Neuronal stem cell (in vitro differentiated cells): ENCODE results near the gene SEC63.
"Not testable (repeated sequence)": the region's sequence is repeated elsewhere in the genome, so short reads cannot be mapped to it uniquely, and the experiment has no call there.

Experiments
- DNase-seq: peaks from one replicate; pipeline ENCODE4 v3.0.0-alpha.2; 2013; ENCODE audit warnings: low spot score
- H2AFZ ChIP-seq: one replicate; pipeline ENCODE4 v1.6.1; 2013; ENCODE audit warnings: mild to moderate bottlenecking, low read length, inconsistent platforms
- H2AK5ac ChIP-seq: 2 replicates; pipeline ENCODE4 v1.6.1; 2013; ENCODE audit warnings: low read depth, mild to moderate bottlenecking, inconsistent platforms, low read length, moderate library complexity, mixed read lengths
- H2BK120ac ChIP-seq: 2 replicates; pipeline ENCODE4 v1.6.1; 2013; ENCODE audit warnings: low read depth, mild to moderate bottlenecking, inconsistent platforms, low read length, moderate library complexity, mixed read lengths
- H2BK12ac ChIP-seq: one replicate; pipeline ENCODE4 v1.6.1; 2013; ENCODE audit warnings: low read length, inconsistent platforms
- H2BK15ac ChIP-seq: 2 replicates; pipeline ENCODE4 v1.6.1; 2013; ENCODE audit warnings: mild to moderate bottlenecking, low read length, inconsistent platforms, mixed read lengths
- H2BK5ac ChIP-seq: one replicate; pipeline ENCODE4 v1.6.1; 2013; ENCODE audit warnings: inconsistent platforms, mild to moderate bottlenecking, low read length, moderate library complexity
- H3K14ac ChIP-seq: one replicate; pipeline ENCODE4 v1.6.1; 2013; ENCODE audit warnings: low read length, inconsistent platforms
- H3K18ac ChIP-seq: 2 replicates; pipeline ENCODE4 v1.6.1; 2013; ENCODE audit warnings: low read length, inconsistent platforms
- H3K23ac ChIP-seq: 2 replicates; pipeline ENCODE4 v1.6.1; 2013; ENCODE audit warnings: low read depth, mild to moderate bottlenecking, mixed read lengths, low read length, inconsistent platforms; ENCODE audit not compliant: poor library complexity
- H3K27ac ChIP-seq: replicated peaks from 3 replicates; pipeline ENCODE4 v1.5.1; 2013; ENCODE audit warnings: low read length, inconsistent platforms
- H3K27me3 ChIP-seq, 3 experiments: 2 replicates each; pipeline ENCODE4 v1.6.1; 2013; ENCODE audit warnings: low read length in 3 of 3, mild to moderate bottlenecking in 2 of 3, inconsistent platforms in 1 of 3, low read depth in 1 of 3, mixed read lengths in 1 of 3, moderate library complexity in 1 of 3; ENCODE audit not compliant: control insufficient read depth in 3 of 3, insufficient read depth in 3 of 3
- H3K36me3 ChIP-seq, 2 donors: replicated peaks in 1 of 2; 2 replicates each; pipeline ENCODE4 v1.6.1; 2013; ENCODE audit warnings: low read length in 2 of 2; ENCODE audit not compliant: control insufficient read depth in 2 of 2, insufficient read depth in 2 of 2
- H3K4ac ChIP-seq: 2 replicates; pipeline ENCODE4 v1.6.1; 2013; ENCODE audit warnings: inconsistent platforms, mild to moderate bottlenecking, low read length, moderate library complexity
- H3K4me1 ChIP-seq, 2 donors: 1 replicate in 1 of 2; 2 replicates in 1 of 2; pipeline ENCODE4 v1.6.1; 2013; ENCODE audit warnings: low read length in 2 of 2, low read depth in 1 of 2; ENCODE audit not compliant: control insufficient read depth in 2 of 2, insufficient read depth in 1 of 2
- H3K4me2 ChIP-seq: one replicate; pipeline ENCODE4 v1.6.1; 2013; ENCODE audit warnings: mild to moderate bottlenecking, low read length, inconsistent platforms; ENCODE audit not compliant: insufficient read depth, poor library complexity, severe bottlenecking
- H3K4me3 ChIP-seq, 2 donors: 2 replicates each; pipeline ENCODE4 v1.5.1; 2013; ENCODE audit warnings: low read length in 2 of 2, mild to moderate bottlenecking in 2 of 2, inconsistent platforms in 1 of 2, moderate library complexity in 1 of 2
- H3K79me1 ChIP-seq: one replicate; pipeline ENCODE4 v1.6.1; 2013; ENCODE audit warnings: low read depth, mild to moderate bottlenecking, inconsistent platforms, low read length, moderate library complexity
- H3K9ac ChIP-seq: one replicate; pipeline ENCODE4 v1.6.1; 2013; ENCODE audit warnings: mild to moderate bottlenecking, low read depth, low read length, inconsistent platforms; ENCODE audit not compliant: poor library complexity
- H3K9me3 ChIP-seq, 2 donors: replicated peaks in 1 of 2; 2 replicates each; pipeline versions ENCODE3 to v1.6.1; 2013; ENCODE audit warnings: low read length in 2 of 2, mild to moderate bottlenecking in 2 of 2, inconsistent platforms in 1 of 2, low read depth in 1 of 2, mixed read lengths in 1 of 2, moderate library complexity in 1 of 2; ENCODE audit not compliant: control insufficient read depth in 2 of 2, insufficient read depth in 1 of 2
- H4K8ac ChIP-seq: one replicate; pipeline ENCODE4 v1.6.1; 2013; ENCODE audit warnings: low read depth, mild to moderate bottlenecking, inconsistent platforms, low read length, moderate library complexity
- H4K91ac ChIP-seq: one replicate; pipeline ENCODE4 v1.6.1; 2013; ENCODE audit warnings: low read length, low read depth, mild to moderate bottlenecking, inconsistent platforms; ENCODE audit not compliant: poor library complexity
- WGBS, 2 donors: extraction: QIAGEN DNeasy Blood & Tissue Kit; methylation state at CpG; one replicate each; pipeline ENCODE4 v1.1.7; 2013; ENCODE audit warnings: missing lambda C conversion rate in 2 of 2, mixed read lengths in 1 of 2; ENCODE audit not compliant: insufficient read length in 2 of 2, insufficient replicate concordance in 1 of 2; ENCODE audit errors: extremely low coverage in 2 of 2; 5-methylcytosine and 5-hydroxymethylcytosine counted together

The SEC63 gene

DNA sequence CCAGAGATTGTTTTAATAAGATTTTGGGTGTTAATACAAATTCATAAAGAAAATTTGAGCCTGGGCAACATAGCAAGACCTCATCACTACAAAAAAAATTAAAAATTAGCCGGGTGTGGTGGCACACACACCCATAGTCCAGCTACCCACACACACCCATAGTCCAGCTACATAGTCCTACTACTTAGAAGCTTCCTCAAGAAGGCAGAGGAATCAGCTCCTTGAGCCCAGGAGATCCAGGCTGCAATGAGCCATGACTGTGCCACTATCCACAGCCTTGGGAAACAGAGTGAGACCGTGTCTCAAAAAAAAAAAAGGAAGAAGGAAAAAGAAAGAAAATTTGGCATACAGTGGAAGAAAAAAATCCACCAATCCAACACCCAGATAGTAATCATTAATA is 16.8 kb downstream of the SEC63 start:
- H3K9me3 ChIP-seq = peaks cover 4 to 14% of the 10 kb centered on the region in 2 donors
- no peak overlapping the region for H3K4me3 ChIP-seq
- H3K36me3 ChIP-seq = peaks cover 3 to 51% of the 10 kb centered on the region in 2 donors
- H3K27me3 ChIP-seq = no peaks in the 10 kb centered on the region
- H3K4ac ChIP-seq = no peak overlapping the region
- H3K27ac ChIP-seq = no peak overlapping the region
- H2BK120ac ChIP-seq = no peak overlapping the region
- H3K14ac ChIP-seq = no peak overlapping the region
- H4K91ac ChIP-seq = no peak overlapping the region
- no peak overlapping the region for H3K4me2 ChIP-seq
- H2BK5ac ChIP-seq = no peak overlapping the region
- no peak overlapping the region for H2AFZ ChIP-seq
- no peak overlapping the region for H4K8ac ChIP-seq
- H3K18ac ChIP-seq = no peak overlapping the region
- H3K79me1 ChIP-seq = peaks cover 4% of the 10 kb centered on the region
- no peak overlapping the region for H3K23ac ChIP-seq
- whole genome bisulfite sequencing, 2 donors = no CpG with 5 or more reads among the region's 2 CpGs
- H2AK5ac ChIP-seq = no peak overlapping the region
- H2BK12ac ChIP-seq = no peak overlapping the region
- no peaks in the 10 kb centered on the region for H3K4me1 ChIP-seq
- no peak for DNase-seq
- H2BK15ac ChIP-seq = no peak overlapping the region
- H3K9ac ChIP-seq = no peak overlapping the region

DNA sequence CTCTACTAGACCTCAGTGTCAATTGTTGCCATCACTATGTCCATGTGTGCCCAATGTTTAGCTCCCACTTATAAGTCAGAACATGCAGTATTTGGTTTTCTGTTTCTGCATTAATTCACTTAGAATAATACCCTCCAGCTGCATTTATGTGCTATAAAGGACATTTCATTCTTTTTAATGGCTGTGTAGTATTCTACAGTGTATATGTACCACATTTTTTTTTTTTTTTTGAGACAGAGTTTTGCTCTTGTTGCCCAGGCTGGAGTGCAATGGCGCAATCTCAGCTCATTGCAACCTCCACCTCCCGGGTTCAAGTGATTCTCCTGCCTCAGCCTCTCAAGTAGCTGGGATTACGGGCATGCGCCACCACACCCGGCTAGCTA is 21.1 kb downstream of the SEC63 start:
- not testable (repeated sequence) for H3K23ac ChIP-seq, H3K14ac ChIP-seq, H2AK5ac ChIP-seq, H2BK120ac ChIP-seq, H4K91ac ChIP-seq, H2BK15ac ChIP-seq, H2BK5ac ChIP-seq, H3K27ac ChIP-seq, H2BK12ac ChIP-seq, H3K79me1 ChIP-seq, H3K18ac ChIP-seq, H3K9ac ChIP-seq, H3K4me1 ChIP-seq, DNase-seq, H3K4ac ChIP-seq, H4K8ac ChIP-seq, H3K4me2 ChIP-seq, H2AFZ ChIP-seq, H3K4me3 ChIP-seq, H3K27me3 ChIP-seq
- Histone ChIP-seq H3K9me3 (peaks cover 9 to 32% of the 10 kb centered on the region in 2 donors), H3K36me3 (peaks cover 4 to 37% of the 10 kb centered on the region in 2 donors)
- WGBS, 2 donors = no CpG with 5 or more reads among the region's 5 CpGs

DNA sequence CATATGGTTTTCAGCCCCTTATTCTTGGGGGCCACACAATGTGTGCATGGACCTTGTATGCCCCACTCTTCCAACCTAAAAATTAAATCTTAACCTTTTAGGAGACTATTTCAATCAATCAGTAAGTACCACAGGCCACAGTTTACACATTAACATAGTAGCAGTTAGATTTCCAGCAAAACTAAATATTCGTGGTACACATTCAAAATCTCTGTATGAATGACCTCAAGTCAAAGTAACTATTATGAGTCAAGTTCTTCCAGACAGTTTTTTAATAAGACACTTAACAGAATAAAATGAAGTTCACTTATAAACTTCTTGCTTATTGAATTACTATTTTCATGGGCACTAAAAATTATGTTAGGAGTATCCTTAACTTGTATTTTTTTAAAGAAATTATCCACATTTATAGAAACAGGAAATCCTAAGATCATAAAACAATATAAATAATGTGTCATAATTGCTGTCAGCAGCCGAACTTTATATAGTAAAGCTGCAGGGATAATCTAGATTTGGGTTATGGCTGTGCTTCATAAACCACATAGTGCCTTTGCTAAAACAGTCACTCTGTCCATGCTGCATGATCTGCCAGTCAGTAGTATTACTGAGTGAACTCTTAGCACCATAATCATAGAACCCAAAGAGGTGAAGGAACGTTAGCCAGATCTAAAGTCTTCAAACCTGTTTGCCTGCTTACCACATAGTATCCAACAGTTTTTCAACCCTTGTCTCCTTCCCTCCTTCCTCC is 21.7 kb downstream of the SEC63 start:
- no peak overlapping the region for H2AK5ac ChIP-seq
- no CpG with 5 or more reads among the region's 3 CpGs for WGBS, 2 donors

DNA sequence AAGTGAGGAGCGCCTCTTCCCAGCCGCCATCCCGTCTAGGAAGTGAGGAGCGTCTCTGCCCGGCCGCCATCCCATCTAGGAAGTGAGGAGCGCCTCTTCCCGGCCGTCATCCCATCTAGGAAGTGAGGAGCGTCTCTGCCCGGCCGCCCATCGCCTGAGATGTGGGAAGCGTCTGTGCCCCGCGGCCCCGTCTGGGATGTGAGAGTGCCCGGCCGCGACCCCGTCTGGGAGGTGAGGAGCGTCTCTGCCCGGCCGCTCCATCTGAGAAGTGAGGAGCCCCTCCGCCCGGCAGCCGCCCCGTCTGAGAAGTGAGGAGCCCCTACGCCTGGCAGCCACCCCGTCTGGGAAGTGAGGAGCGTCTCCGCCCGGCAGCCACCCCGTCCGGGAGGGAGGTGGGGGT is 23.8 kb downstream of the SEC63 start:
- peaks cover 13 to 39% of the 10 kb centered on the region in 2 donors for H3K9me3 ChIP-seq

More for the DNA sequence above, 21.7 kb downstream of the SEC63 start:
- H3K27me3 ChIP-seq = no peaks in the 10 kb centered on the region
- H3K18ac ChIP-seq = no peak overlapping the region
- H4K91ac ChIP-seq = no peak overlapping the region
- H3K4ac ChIP-seq = no peak overlapping the region
- H3K9me3 ChIP-seq = peaks cover 12 to 37% of the 10 kb centered on the region in 2 donors
- H2AFZ ChIP-seq = no peak overlapping the region
- no peak overlapping the region for H2BK5ac ChIP-seq
- no peak overlapping the region for H2BK12ac ChIP-seq
- H3K4me2 ChIP-seq = no peak overlapping the region
- H2BK15ac ChIP-seq = no peak overlapping the region
- no peak overlapping the region for H3K14ac ChIP-seq
- no peak overlapping the region for H3K4me3 ChIP-seq
- H3K4me1 ChIP-seq = no peaks in the 10 kb centered on the region
- H3K23ac ChIP-seq = no peak overlapping the region
- H3K27ac ChIP-seq = no peak overlapping the region
- peaks cover 4% of the 10 kb centered on the region for H3K79me1 ChIP-seq
- H3K9ac ChIP-seq = no peak overlapping the region
- no peak for DNase-seq
- no peak overlapping the region for H4K8ac ChIP-seq
- peaks cover 4 to 34% of the 10 kb centered on the region in 2 donors for H3K36me3 ChIP-seq
- no peak overlapping the region for H2BK120ac ChIP-seq

More for the DNA sequence above, 23.8 kb downstream of the SEC63 start:
- H3K4ac ChIP-seq, H3K27ac ChIP-seq, H2AK5ac ChIP-seq, H3K4me2 ChIP-seq, H3K27me3 ChIP-seq, H2AFZ ChIP-seq, H3K4me3 ChIP-seq, H3K9ac ChIP-seq, H3K79me1 ChIP-seq, H4K8ac ChIP-seq, DNase-seq, H2BK5ac ChIP-seq, H3K18ac ChIP-seq, H3K14ac ChIP-seq, H2BK120ac ChIP-seq, H3K4me1 ChIP-seq, H4K91ac ChIP-seq, H2BK15ac ChIP-seq, H3K23ac ChIP-seq, H2BK12ac ChIP-seq: not testable (repeated sequence)
- H3K36me3 ChIP-seq = peaks cover 4 to 25% of the 10 kb centered on the region in 2 donors
- no CpG with 5 or more reads among the region's 35 CpGs for WGBS, 2 donors
